ENCODE measurements around the gene LRRC23. TPM values are rescaled to one million over a fixed set of nuclear protein-coding genes. Genes with fewer than 3 reads are reported as not detected.

The LRRC23 gene
- total and polyA plus RNA-seq, 9 of the 15 experiments (the other 6 are each of a cell fraction or from before 2014, with no cell fraction given), result 2.2 to 7.0 (median 3.0) TPM

- peak; percentile 99 for TF ChIP-seq CEBPG (CRISPR knock-in tag; IDR thresholded peaks at IDR 0.05)
- TF ChIP-seq CEBPG (tag; conservative IDR thresholded peaks at IDR 0.05 in 1 of 2, IDR thresholded peaks at IDR 0.05 in 1 of 2), result peak; percentile 97 to 98
- TF ChIP-seq THRA (IDR thresholded peaks at IDR 0.05), result no peak
- no peak for TF ChIP-seq ARID3B (CRISPR knock-in tag; IDR thresholded peaks at IDR 0.05; ENCODE audit: borderline replicate concordance)
- peak; percentile 6 for TF ChIP-seq NEUROD1 (IDR thresholded peaks at IDR 0.05; ENCODE audit: borderline replicate concordance, low read depth, low read length, partially characterized antibody)
- peak; percentile 95 for TF ChIP-seq HMGN3 (IDR thresholded peaks at IDR 0.05; ENCODE audit: borderline replicate concordance, extremely low read depth, insufficient read length, low read depth, low read length)
- no peak for TF ChIP-seq MCM5 (IDR thresholded peaks at IDR 0.05; ENCODE audit: low read depth)
- TF ChIP-seq DPF2 (IDR thresholded peaks at IDR 0.05), result peak; percentile 59; the same call in 1 of the 2 replicates
- TF ChIP-seq SAP30 (IDR thresholded peaks at IDR 0.05; ENCODE audit: borderline replicate concordance, insufficient read depth, low read depth, low read length, poor library complexity, severe bottlenecking), result no peak
- no peak for TF ChIP-seq CCAR2 (IDR thresholded peaks at IDR 0.05; ENCODE audit: low read depth, low read length)
- TF ChIP-seq DDX20 (tag; IDR thresholded peaks at IDR 0.05; ENCODE audit: low read depth), result no peak
- no peak for TF ChIP-seq IRF2 (CRISPR knock-in tag; IDR thresholded peaks at IDR 0.05)
- no peak for TF ChIP-seq RBM34 (IDR thresholded peaks at IDR 0.05; ENCODE audit: borderline replicate concordance, insufficient read depth, low read length)
- TF ChIP-seq HMG20B (CRISPR knock-in tag; IDR thresholded peaks at IDR 0.05), result no peak
- no peak for TF ChIP-seq RBM25 (IDR thresholded peaks at IDR 0.05; ENCODE audit: low read depth, low read length, severe bottlenecking)
- TF ChIP-seq ZBTB9 (CRISPR knock-in tag; IDR thresholded peaks at IDR 0.05), result 0 out of 2 replicates have a peak, but pooled peaks have one; percentile 19
- no peak for TF ChIP-seq WHSC1 (IDR thresholded peaks at IDR 0.05; ENCODE audit: low read length)
- TF ChIP-seq ZNF766 (CRISPR knock-in tag; conservative IDR thresholded peaks at IDR 0.05), result no peak
- TF ChIP-seq HCFC1 (IDR thresholded peaks at IDR 0.05; ENCODE audit: low read depth, low read length), result peak; percentile 17; the same call in 1 of the 2 replicates
- peak; percentile 32 to 76; a peak in 2 of 4 replicates for TF ChIP-seq UBTF (IDR thresholded peaks at IDR 0.05; ENCODE audit: borderline replicate concordance in 1 of 2, low read depth in 2 of 2, low read length in 2 of 2)
These were observed 13.6 kb upstream of the LRRC23 start (continued) for GRCh38 chr12:6890789-6891645.
